H1 (cell line): ENCODE data around the gene FUT4. TPM values are rescaled to one million over a fixed set of nuclear protein-coding genes. Genes with fewer than 3 reads are reported as not detected.

ENCODE experiments used
- CTCF ChIA-PET: fragments of 300-600 bp; sonication (Branson Sonifier 250); formaldehyde crosslinking; loops from one replicate; lab custom pipeline; 2021; ENCODE audit not compliant: partially characterized antibody; lab: Charles Lee
- POLR2A ChIA-PET: fragments of 300-600 bp; sonication (Branson Sonifier 250); formaldehyde crosslinking; loops from one replicate; lab custom pipeline; 2021; ENCODE audit warnings: inconsistent platforms; ENCODE audit not compliant: partially characterized antibody; lab: Charles Lee
- DNase-seq, 2 experiments: peaks; one replicate each; pipeline versions ENCODE4 v3.0.0 to v3.0.0-alpha.2; 2010 to 2022; ENCODE audit warnings: low spot score in 2 of 2, low read depth in 1 of 2, mixed read lengths in 1 of 2
- FAIRE-seq: peaks from 2 replicates; lab custom pipeline; 2011; peaks lifted over from hg19 to GRCh38; lab: Jason Lieb, UNC
- H2AFZ ChIP-seq: 2 replicates; pipeline ENCODE4 v1.8.1; 2012; ENCODE audit warnings: low read length, inconsistent platforms
- H2AK5ac ChIP-seq: 2 replicates; pipeline ENCODE4 v1.6.1; 2013; ENCODE audit warnings: low read depth, low read length
- H2BK120ac ChIP-seq: replicated peaks from 2 replicates; pipeline ENCODE3; 2013; ENCODE audit warnings: low read depth, low read length, inconsistent platforms
- H2BK12ac ChIP-seq: 2 replicates; pipeline ENCODE4 v1.6.1; 2013; ENCODE audit warnings: low read depth, low read length
- H2BK15ac ChIP-seq: 2 replicates; pipeline ENCODE4 v1.6.1; 2013; ENCODE audit warnings: low read length
- H2BK20ac ChIP-seq: 2 replicates; pipeline ENCODE4 v1.6.1; 2013; ENCODE audit warnings: low read length
- H2BK5ac ChIP-seq: 2 replicates; pipeline ENCODE4 v1.6.1; 2013; ENCODE audit warnings: low read depth, low read length
- H3K14ac ChIP-seq: 2 replicates; pipeline ENCODE4 v1.6.1; 2013; ENCODE audit warnings: inconsistent platforms; ENCODE audit not compliant: insufficient read length
- H3K18ac ChIP-seq: 2 replicates; pipeline ENCODE4 v1.6.1; 2013; ENCODE audit warnings: low read length; ENCODE audit errors: extremely low read depth
- H3K23ac ChIP-seq: 2 replicates; pipeline ENCODE4 v1.6.1; 2013; ENCODE audit warnings: inconsistent platforms; ENCODE audit not compliant: insufficient read length
- H3K23me2 ChIP-seq: 2 replicates; pipeline ENCODE4 v1.6.1; 2013; ENCODE audit warnings: low read depth, low read length
- H3K27ac ChIP-seq: 2 replicates; pipeline ENCODE4 v1.6.1; 2011; ENCODE audit warnings: low read depth, low read length, inconsistent platforms
- H3K27me3 ChIP-seq, 4 experiments: replicated peaks in 1 of 4; 1 replicate in 1 of 4; 2 replicates in 3 of 4; pipeline versions ENCODE4 v1.6.1 to v1.8.1; 2011 to 2013; ENCODE audit warnings: low read length in 3 of 4, mild to moderate bottlenecking in 3 of 4, inconsistent platforms in 2 of 4, mixed read lengths in 2 of 4, moderate library complexity in 1 of 4; ENCODE audit not compliant: control insufficient read depth in 3 of 4, insufficient read depth in 3 of 4; ENCODE audit errors: extremely low read depth in 1 of 4
- H3K36me3 ChIP-seq, 4 experiments: 2 replicates each; pipeline versions ENCODE4 v1.6.1 to v1.8.1; 2011 to 2013; ENCODE audit warnings: mild to moderate bottlenecking in 4 of 4, low read length in 3 of 4, moderate library complexity in 2 of 4, control low read depth in 1 of 4, inconsistent platforms in 1 of 4; ENCODE audit not compliant: insufficient read depth in 4 of 4, control insufficient read depth in 2 of 4
- H3K4ac ChIP-seq: replicated peaks from 2 replicates; pipeline ENCODE3; 2013; ENCODE audit warnings: low read length, low read depth, mixed read lengths, inconsistent platforms; ENCODE audit not compliant: insufficient read length
- H3K4me1 ChIP-seq, 4 experiments: replicated peaks in 1 of 4; 1 replicate in 1 of 4; 2 replicates in 3 of 4; pipeline versions ENCODE4 v1.6.1 to v1.8.1; 2011 to 2013; ENCODE audit warnings: low read length in 3 of 4, inconsistent platforms in 2 of 4, mixed read lengths in 1 of 4; ENCODE audit not compliant: insufficient read depth in 4 of 4, control insufficient read depth in 3 of 4
- H3K4me2 ChIP-seq, 2 experiments: 2 replicates each; pipeline versions ENCODE4 v1.6.1 to v1.8.1; 2011 to 2013; ENCODE audit warnings: low read depth in 2 of 2, low read length in 2 of 2, control low read depth in 1 of 2, inconsistent platforms in 1 of 2, mild to moderate bottlenecking in 1 of 2; ENCODE audit not compliant: insufficient read depth in 1 of 2
- H3K4me3 ChIP-seq, 4 experiments: fragments of 200-600, 300-600 bp in 1 of 4; sonication (generic), shearing (Covaris generic), sonication (Bioruptor Twin) in 1 of 4; 2 replicates each; pipeline versions ENCODE4 v1.5.1 to v1.8.1; 2011 to 2016; ENCODE audit warnings: low read length in 4 of 4, low read depth in 3 of 4, control low read depth in 2 of 4, inconsistent platforms in 2 of 4, mild to moderate bottlenecking in 2 of 4, mixed read lengths in 1 of 4, moderate library complexity in 1 of 4; ENCODE audit not compliant: insufficient read depth in 2 of 4; ENCODE audit errors: extremely low read depth in 1 of 4
- H3K56ac ChIP-seq: replicated peaks from 2 replicates; pipeline ENCODE3; 2013; ENCODE audit warnings: low read depth, mild to moderate bottlenecking, mixed read lengths, low read length, inconsistent platforms; ENCODE audit not compliant: insufficient read length
- H3K79me1 ChIP-seq: 2 replicates; pipeline ENCODE4 v1.6.1; 2013; ENCODE audit warnings: low read depth, low read length, control low read depth
- H3K79me2 ChIP-seq, 2 experiments: 2 replicates each; pipeline versions ENCODE4 v1.6.1 to v1.8.1; 2012 to 2013; ENCODE audit warnings: low read length in 2 of 2, mild to moderate bottlenecking in 2 of 2, inconsistent platforms in 1 of 2; ENCODE audit not compliant: insufficient read depth in 2 of 2, control insufficient read depth in 1 of 2
- H3K9ac ChIP-seq, 4 experiments: replicated peaks in 1 of 4; 1 replicate in 1 of 4; 2 replicates in 3 of 4; pipeline versions ENCODE4 v1.6.1 to v1.8.1; 2011 to 2013; ENCODE audit warnings: low read depth in 3 of 4, low read length in 3 of 4, control low read depth in 2 of 4, mild to moderate bottlenecking in 2 of 4, moderate library complexity in 2 of 4, inconsistent platforms in 1 of 4; ENCODE audit errors: extremely low read depth in 1 of 4
- H3K9me3 ChIP-seq, 2 experiments: 2 replicates each; pipeline versions ENCODE4 v1.6.1 to v1.8.1; 2012 to 2013; ENCODE audit warnings: mild to moderate bottlenecking in 2 of 2, moderate library complexity in 2 of 2, control low read depth in 1 of 2, inconsistent platforms in 1 of 2, low read depth in 1 of 2, low read length in 1 of 2, mixed read lengths in 1 of 2; ENCODE audit not compliant: insufficient read depth in 2 of 2
- H4K20me1 ChIP-seq, 2 experiments: replicated peaks in 1 of 2; 2 replicates each; pipeline versions ENCODE3 to v1.8.1; 2011 to 2013; ENCODE audit warnings: inconsistent platforms in 2 of 2, low read length in 2 of 2, mild to moderate bottlenecking in 1 of 2; ENCODE audit not compliant: insufficient read depth in 2 of 2, control insufficient read depth in 1 of 2
- H4K5ac ChIP-seq: 2 replicates; pipeline ENCODE4 v1.6.1; 2013; ENCODE audit warnings: low read length, low read depth, mixed read lengths, inconsistent platforms; ENCODE audit not compliant: insufficient read length
- H4K8ac ChIP-seq: 2 replicates; pipeline ENCODE4 v1.8.0; 2013; ENCODE audit warnings: mild to moderate bottlenecking, moderate library complexity, low read length, inconsistent platforms; ENCODE audit not compliant: insufficient read depth; ENCODE audit errors: extremely low read depth
- H4K91ac ChIP-seq: replicated peaks from 2 replicates; pipeline ENCODE3; 2013; ENCODE audit warnings: low read length, mixed read lengths, inconsistent platforms; ENCODE audit not compliant: insufficient read length
- BRCA1 ChIP-seq: IDR thresholded peaks from 2 replicates; pipeline ENCODE4 v1.6.1; 2012; ENCODE audit warnings: low read depth, low read length, improper control_type of control experiment
- CHD2 ChIP-seq: IDR thresholded peaks from 2 replicates; pipeline ENCODE4 v1.6.1; 2012; ENCODE audit warnings: low read length, improper control_type of control experiment
- PHF8 ChIP-seq: fragments of 200-600 bp; sonication (generic); conservative IDR thresholded peaks from 2 replicates; pipeline ENCODE4 v1.7.1; 2012; ENCODE audit warnings: low read depth, mild to moderate bottlenecking, inconsistent platforms, low read length, moderate library complexity
- POLR2A ChIP-seq, 2 experiments: IDR thresholded peaks; 1 replicate in 1 of 2; 2 replicates in 1 of 2; pipeline ENCODE4 v1.6.1; 2011; ENCODE audit warnings: low read depth in 2 of 2, low read length in 2 of 2, mild to moderate bottlenecking in 2 of 2; ENCODE audit errors: control extremely low read depth in 1 of 2
- RXRA ChIP-seq: IDR thresholded peaks from 2 replicates; pipeline ENCODE4 v1.6.1; 2011; ENCODE audit warnings: low read depth, mild to moderate bottlenecking, low read length, moderate library complexity; ENCODE audit not compliant: insufficient read depth
- SAP30 ChIP-seq: fragments of 300-600 bp; sonication (generic); IDR thresholded peaks from 2 replicates; pipeline ENCODE4 v1.7.1; 2012; ENCODE audit warnings: low read length, moderate library complexity, mild to moderate bottlenecking, inconsistent platforms; ENCODE audit not compliant: insufficient read depth, insufficient replicate concordance
- SIRT6 ChIP-seq: IDR thresholded peaks from one replicate; pipeline ENCODE4 v1.7.1; 2012; ENCODE audit warnings: low read length, inconsistent platforms
- SRF ChIP-seq: IDR thresholded peaks from 2 replicates; pipeline ENCODE4 v1.6.1; 2011; ENCODE audit warnings: mild to moderate bottlenecking, low read depth, low read length, moderate library complexity
- USF2 ChIP-seq: IDR thresholded peaks from 2 replicates; pipeline ENCODE4 v1.6.1; 2011; ENCODE audit warnings: low read length, improper control_type of control experiment
- WGBS, 2 experiments: shearing (Covaris generic) in 1 of 2; methylation state at CpG; one replicate each; pipeline versions ENCODE4 v1.1.6 to v1.1.7; 2013 to 2015; ENCODE audit warnings: low lambda C conversion rate in 2 of 2, mixed read lengths in 2 of 2, inconsistent platforms in 1 of 2, low coverage in 1 of 2, missing lambda C conversion rate in 1 of 2; ENCODE audit not compliant: insufficient replicate concordance in 2 of 2, insufficient coverage in 1 of 2, insufficient read length in 1 of 2; ENCODE audit errors: extremely low coverage in 1 of 2, missing lambda C conversion rate in 1 of 2; 5-methylcytosine and 5-hydroxymethylcytosine counted together
- polyA plus RNA-seq, 7 experiments: library from polyadenylated mRNA; depleted of rRNA in 3 of 7; stranded (reverse) in 5 of 7; unstranded in 2 of 7; fragments of >200 nt in 5 of 7; fragments of 200-250 nt in 2 of 7; gene quantifications; 1 replicate in 5 of 7; 2 replicates in 1 of 7; 4 replicates in 1 of 7; pipeline versions ENCODE4 v1.2.1 to v1.2.3, GENCODE V29; 2011 to 2013; ENCODE audit warnings: missing spikeins in 2 of 7, mixed read lengths in 2 of 7
- total RNA-seq: library from RNA; stranded (reverse); fragmentation: NEBNext Ultra II Directional; extraction: Animal tissue kit (Norgen Biotek cat#: 25700); gene quantifications from 2 replicates; pipeline ENCODE4 v1.2.1, GENCODE V29; 2021
- TF ChIP-seq, protein P1 (sequence below): IDR thresholded peaks from 2 replicates; pipeline ENCODE4 v1.6.1; 2012; ENCODE audit warnings: inconsistent platforms

FUT4 gene
- total and polyA plus RNA-seq, 2 of the 8 experiments (the other 6 are each of a cell fraction or from before 2014, with no cell fraction given), result 2.6 to 8.0 TPM

DNA sequence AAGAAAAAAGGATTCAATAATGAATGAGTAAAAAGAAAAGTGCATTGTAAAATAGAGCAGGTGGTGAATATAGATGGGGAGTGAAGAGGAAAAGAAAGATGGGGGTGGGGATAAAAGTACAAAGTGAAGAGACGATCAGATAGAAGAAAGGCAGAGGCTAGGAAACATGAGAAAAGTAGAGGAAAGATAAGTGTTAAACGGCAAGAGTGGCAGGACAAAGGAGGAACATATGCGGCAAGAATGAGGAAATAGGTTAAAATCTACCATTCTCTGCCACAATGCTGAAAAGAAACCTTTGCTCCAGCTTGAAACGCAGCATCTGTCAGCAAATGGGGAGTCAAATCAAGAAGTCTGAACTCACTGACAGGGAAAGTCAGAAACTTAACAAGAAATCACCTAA, 6.8 kb downstream of the FUT4 start:
- no peak overlapping the region for H4K5ac ChIP-seq
- FAIRE-seq (no peak), DNase-seq (no peak)
- 93% methylated on average over 4 of the region's 4 CpGs; no CpG with 5 or more reads in 1 of the 2 experiments for WGBS, 2 experiments
- no peak overlapping the region for H3K27ac ChIP-seq
- no peaks in the 10 kb centered on the region for H3K79me2 ChIP-seq
- no peaks in the 10 kb centered on the region for H3K9me3 ChIP-seq
- H2BK20ac ChIP-seq, result no peak overlapping the region
- ChIA-PET POLR2A (no interaction called here), CTCF (interaction anchor here (0.9 to 2.4 kb wide), 2 partner anchors 14 to 31 kb away, joined by 3 to 8 read pairs; no protein-coding TSS in a partner anchor)
- H2AFZ ChIP-seq, result no peak overlapping the region
- no peak overlapping the region for H2BK12ac ChIP-seq
- H4K20me1 ChIP-seq, result peaks cover 0 to 3% of the 10 kb centered on the region in 2 experiments
- TF ChIP-seq PHF8, result no peak
- TF ChIP-seq USF2, result no peak
- TF ChIP-seq SRF, result no peak
- TF ChIP-seq, protein P1, sequence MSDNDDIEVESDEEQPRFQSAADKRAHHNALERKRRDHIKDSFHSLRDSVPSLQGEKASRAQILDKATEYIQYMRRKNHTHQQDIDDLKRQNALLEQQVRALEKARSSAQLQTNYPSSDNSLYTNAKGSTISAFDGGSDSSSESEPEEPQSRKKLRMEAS, result no peak
- no peak for TF ChIP-seq CHD2
- TF ChIP-seq SIRT6, result no peak
- TF ChIP-seq POLR2A (IDR thresholded peaks at IDR 0.05; ENCODE audit: control extremely low read depth in 1 of 2, low read depth in 2 of 2, low read length in 2 of 2), result no peak
- TF ChIP-seq BRCA1, result no peak
- TF ChIP-seq SAP30, result no peak
- TF ChIP-seq RXRA, result no peak
- H3K4me2 ChIP-seq, result no peak overlapping the region
- H3K36me3 ChIP-seq, result no peaks in the 10 kb centered on the region
- H3K4ac ChIP-seq, result no peak overlapping the region
- H3K14ac ChIP-seq, result no peak overlapping the region
- H2BK120ac ChIP-seq, result no peak overlapping the region
- no peak overlapping the region for H4K8ac ChIP-seq
- no peak overlapping the region for H2BK5ac ChIP-seq
- H3K23ac ChIP-seq, result no peak overlapping the region
- no peak overlapping the region for H3K4me3 ChIP-seq
- H3K79me1 ChIP-seq, result 0 out of 2 replicates have a peak, but pooled peaks cover 2% of the 10 kb centered on the region
- H4K91ac ChIP-seq, result no peak overlapping the region
- no peak overlapping the region for H2BK15ac ChIP-seq
- no peak overlapping the region for H3K56ac ChIP-seq
- H3K9ac ChIP-seq, result no peak overlapping the region
- H3K4me1 ChIP-seq, result peaks cover 1 to 3% (median 3%) of the 10 kb centered on the region in 4 experiments; a peak in 5 of 7 replicates
- H3K23me2 ChIP-seq, result peaks cover 3% of the 10 kb centered on the region; the same call in 1 of the 2 replicates
- H2AK5ac ChIP-seq, result no peak overlapping the region
- no peak overlapping the region for H3K18ac ChIP-seq
- H3K27me3 ChIP-seq, result peaks cover 0 to 8% (median 6%) of the 10 kb centered on the region in 4 experiments; a peak in 5 of 7 replicates
